IgD-negative memory B cell (primary cell): ENCODE results near the gene HABP2. TPM values are rescaled to one million over a fixed set of nuclear protein-coding genes. Genes with fewer than 3 reads are reported as not detected.
A peak's percentile ranks its signal among the peaks of the same experiment; 100 is the strongest.

Source experiments
- H3K27ac Mint-ChIP-seq, 3 donors: one replicate each; pipeline ENCODE4 v1.8.0; 2020 to 2022; ENCODE audit warnings: mild to moderate bottlenecking in 3 of 3, mixed read lengths in 3 of 3, moderate library complexity in 1 of 3
- H3K27me3 Mint-ChIP-seq: one replicate; pipeline ENCODE4 v1.8.0; 2021; ENCODE audit warnings: mixed read lengths
- H3K36me3 Mint-ChIP-seq: one replicate; pipeline ENCODE4 v1.8.0; 2020; ENCODE audit warnings: mild to moderate bottlenecking, mixed read lengths
- H3K4me1 Mint-ChIP-seq, 3 donors: one replicate each; pipeline ENCODE4 v1.8.0; 2020 to 2022; ENCODE audit warnings: mixed read lengths in 3 of 3, mild to moderate bottlenecking in 1 of 3
- H3K4me3 Mint-ChIP-seq, 4 donors: one replicate each; pipeline ENCODE4 v1.8.0; 2020 to 2022; ENCODE audit warnings: mild to moderate bottlenecking in 4 of 4, mixed read lengths in 4 of 4, moderate library complexity in 3 of 4
- H3K9me3 Mint-ChIP-seq, 3 donors: one replicate each; pipeline ENCODE4 v1.8.0; 2020 to 2021; ENCODE audit warnings: mixed read lengths in 3 of 3, mild to moderate bottlenecking in 1 of 3
- polyA plus RNA-seq: library from polyadenylated mRNA; unstranded; fragments of 300-500 nt; fragmentation: Illumina TruSeq; gene quantifications from one replicate; pipeline ENCODE4 v1.2.3, GENCODE V29; 2021

HABP2 gene
- polyA plus RNA-seq, 1 donor from 2014 or later = not detected

GRCh38 chr10:113583571-113583970 is 30.7 kb downstream of the HABP2 start:
- Mint-ChIP-seq H3K9me3 (no peaks in the 10 kb centered on the region), H3K27me3 (peaks cover 8% of the 10 kb centered on the region), H3K4me3 (no peak overlapping the region), H3K36me3 (no peaks in the 10 kb centered on the region), H3K4me1 (peaks cover 0 to 1% (median 0%) of the 10 kb centered on the region in 3 donors), H3K27ac (no peak overlapping the region)

- H3K36me3 Mint-ChIP-seq = no peaks in the 10 kb centered on the region
- H3K4me1 Mint-ChIP-seq = peaks cover 0 to 1% (median 0%) of the 10 kb centered on the region in 3 donors
- peak overlapping the region in 1 of 4 donors; percentile 45 for H3K4me3 Mint-ChIP-seq
- peaks cover 5% of the 10 kb centered on the region for H3K27me3 Mint-ChIP-seq
- no peaks in the 10 kb centered on the region for H3K9me3 Mint-ChIP-seq
- H3K27ac Mint-ChIP-seq = no peak overlapping the region
Measured at GRCh38 chr10:113585949-113586348, 33.1 kb downstream of the HABP2 start.

- Mint-ChIP-seq H3K36me3 (no peaks in the 10 kb centered on the region), H3K9me3 (no peaks in the 10 kb centered on the region), H3K27me3 (no peaks in the 10 kb centered on the region), H3K27ac (no peak overlapping the region), H3K4me1 (peaks cover 0 to 1% (median 0%) of the 10 kb centered on the region in 3 donors), H3K4me3 (no peak overlapping the region)
Measured at GRCh38 chr10:113589201-113589770, 36.4 kb downstream of the HABP2 start.

GRCh38 chr10:113590581-113590980 is 37.7 kb downstream of the HABP2 start:
- no peaks in the 10 kb centered on the region for H3K27me3 Mint-ChIP-seq
- H3K4me3 Mint-ChIP-seq = no peak overlapping the region
- peaks cover 0 to 1% (median 0%) of the 10 kb centered on the region in 3 donors for H3K4me1 Mint-ChIP-seq
- no peaks in the 10 kb centered on the region for H3K9me3 Mint-ChIP-seq
- H3K36me3 Mint-ChIP-seq = no peaks in the 10 kb centered on the region
- no peak overlapping the region for H3K27ac Mint-ChIP-seq

- Mint-ChIP-seq H3K4me1 (peaks cover 0 to 1% (median 0%) of the 10 kb centered on the region in 3 donors), H3K27ac (no peak overlapping the region), H3K27me3 (no peaks in the 10 kb centered on the region)
Measured at GRCh38 chr10:113592380-113592779, 39.5 kb downstream of the HABP2 start.

GRCh38 chr10:113594652-113595051 is 41.8 kb downstream of the HABP2 start:
- Mint-ChIP-seq H3K27ac (no peak overlapping the region), H3K27me3 (no peaks in the 10 kb centered on the region), H3K36me3 (no peaks in the 10 kb centered on the region), H3K9me3 (no peaks in the 10 kb centered on the region), H3K4me3 (no peak overlapping the region), H3K4me1 (no peaks in the 10 kb centered on the region)

More at GRCh38 chr10:113592380-113592779, 39.5 kb downstream of the HABP2 start:
- Mint-ChIP-seq H3K9me3 (no peaks in the 10 kb centered on the region), H3K4me3 (peak overlapping the region in 1 of 4 donors; percentile 51), H3K36me3 (no peaks in the 10 kb centered on the region)

- H3K4me3 Mint-ChIP-seq = no peak overlapping the region
- no peak overlapping the region for H3K27ac Mint-ChIP-seq
- no peaks in the 10 kb centered on the region for H3K27me3 Mint-ChIP-seq
- H3K36me3 Mint-ChIP-seq = no peaks in the 10 kb centered on the region
- no peaks in the 10 kb centered on the region for H3K9me3 Mint-ChIP-seq
- H3K4me1 Mint-ChIP-seq = no peaks in the 10 kb centered on the region
Measured at GRCh38 chr10:113600569-113600968, 47.7 kb downstream of the HABP2 start.

GRCh38 chr10:113603057-113603777 is 50.4 kb downstream of the HABP2 start:
- no peaks in the 10 kb centered on the region for H3K36me3 Mint-ChIP-seq
- H3K4me1 Mint-ChIP-seq = no peaks in the 10 kb centered on the region
- no peak overlapping the region for H3K27ac Mint-ChIP-seq
- no peaks in the 10 kb centered on the region for H3K27me3 Mint-ChIP-seq
- no peaks in the 10 kb centered on the region for H3K9me3 Mint-ChIP-seq
- H3K4me3 Mint-ChIP-seq = peak overlapping the region in 1 of 4 donors; percentile 13

- Mint-ChIP-seq H3K4me1 (no peaks in the 10 kb centered on the region), H3K27ac (no peak overlapping the region)
Measured at GRCh38 chr10:113604572-113604971, 51.7 kb downstream of the HABP2 start.

GRCh38 chr10:113605268-113605978 is 52.6 kb downstream of the HABP2 start:
- no peak overlapping the region for H3K4me3 Mint-ChIP-seq

More at GRCh38 chr10:113604572-113604971, 51.7 kb downstream of the HABP2 start:
- Mint-ChIP-seq H3K4me3 (no peak overlapping the region), H3K27me3 (no peaks in the 10 kb centered on the region), H3K36me3 (no peaks in the 10 kb centered on the region), H3K9me3 (no peaks in the 10 kb centered on the region)

GRCh38 chr10:113609704-113610108 is 56.9 kb downstream of the HABP2 start:
- H3K4me1 Mint-ChIP-seq = no peaks in the 10 kb centered on the region
- no peak overlapping the region for H3K4me3 Mint-ChIP-seq
- H3K27ac Mint-ChIP-seq = no peak overlapping the region
- peaks cover 11% of the 10 kb centered on the region for H3K27me3 Mint-ChIP-seq
- no peaks in the 10 kb centered on the region for H3K9me3 Mint-ChIP-seq
- H3K36me3 Mint-ChIP-seq = no peaks in the 10 kb centered on the region

More at GRCh38 chr10:113605268-113605978, 52.6 kb downstream of the HABP2 start:
- Mint-ChIP-seq H3K36me3 (no peaks in the 10 kb centered on the region), H3K9me3 (no peaks in the 10 kb centered on the region), H3K4me1 (no peaks in the 10 kb centered on the region), H3K27ac (no peak overlapping the region), H3K27me3 (peaks cover 2% of the 10 kb centered on the region)

GRCh38 chr10:113610631-113611601 is 58.1 kb downstream of the HABP2 start:
- Mint-ChIP-seq H3K4me3 (no peak overlapping the region), H3K27me3 (peaks cover 11% of the 10 kb centered on the region), H3K27ac (no peak overlapping the region), H3K9me3 (no peaks in the 10 kb centered on the region), H3K36me3 (no peaks in the 10 kb centered on the region), H3K4me1 (no peaks in the 10 kb centered on the region)

GRCh38 chr10:113612154-113612553 is 59.3 kb downstream of the HABP2 start:
- H3K4me3 Mint-ChIP-seq = no peak overlapping the region
- H3K9me3 Mint-ChIP-seq = no peaks in the 10 kb centered on the region
- H3K36me3 Mint-ChIP-seq = no peaks in the 10 kb centered on the region
- H3K27me3 Mint-ChIP-seq = peaks cover 16% of the 10 kb centered on the region
- no peak overlapping the region for H3K27ac Mint-ChIP-seq
- H3K4me1 Mint-ChIP-seq = no peaks in the 10 kb centered on the region

GRCh38 chr10:113613427-113613826 is 60.6 kb downstream of the HABP2 start:
- Mint-ChIP-seq H3K36me3 (no peaks in the 10 kb centered on the region), H3K27me3 (peaks cover 23% of the 10 kb centered on the region), H3K9me3 (no peaks in the 10 kb centered on the region), H3K4me3 (no peak overlapping the region), H3K27ac (no peak overlapping the region), H3K4me1 (no peaks in the 10 kb centered on the region)
